ENCODE measurements around the gene STIM2.

DNA sequence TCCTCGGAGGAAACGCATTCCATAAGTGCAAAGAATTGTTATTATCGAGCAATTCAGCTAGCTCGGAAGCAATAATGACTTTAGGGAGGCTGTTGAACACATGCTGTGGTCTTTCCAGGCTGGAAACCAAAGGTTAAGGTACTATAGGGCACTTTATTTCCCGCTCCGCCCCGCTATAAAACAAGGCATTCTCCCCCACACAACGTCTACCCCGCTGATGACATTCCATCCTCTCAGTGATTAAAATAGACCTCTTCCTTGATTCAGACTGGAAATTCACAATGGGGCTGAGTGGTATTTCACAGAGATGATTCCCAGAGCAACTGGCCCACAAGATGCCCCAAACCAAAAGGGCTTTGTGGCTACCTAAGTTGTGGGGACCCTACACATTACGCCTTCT, 196.4 kb downstream of the STIM2 start:
- TF ChIP-seq, protein P1, sequence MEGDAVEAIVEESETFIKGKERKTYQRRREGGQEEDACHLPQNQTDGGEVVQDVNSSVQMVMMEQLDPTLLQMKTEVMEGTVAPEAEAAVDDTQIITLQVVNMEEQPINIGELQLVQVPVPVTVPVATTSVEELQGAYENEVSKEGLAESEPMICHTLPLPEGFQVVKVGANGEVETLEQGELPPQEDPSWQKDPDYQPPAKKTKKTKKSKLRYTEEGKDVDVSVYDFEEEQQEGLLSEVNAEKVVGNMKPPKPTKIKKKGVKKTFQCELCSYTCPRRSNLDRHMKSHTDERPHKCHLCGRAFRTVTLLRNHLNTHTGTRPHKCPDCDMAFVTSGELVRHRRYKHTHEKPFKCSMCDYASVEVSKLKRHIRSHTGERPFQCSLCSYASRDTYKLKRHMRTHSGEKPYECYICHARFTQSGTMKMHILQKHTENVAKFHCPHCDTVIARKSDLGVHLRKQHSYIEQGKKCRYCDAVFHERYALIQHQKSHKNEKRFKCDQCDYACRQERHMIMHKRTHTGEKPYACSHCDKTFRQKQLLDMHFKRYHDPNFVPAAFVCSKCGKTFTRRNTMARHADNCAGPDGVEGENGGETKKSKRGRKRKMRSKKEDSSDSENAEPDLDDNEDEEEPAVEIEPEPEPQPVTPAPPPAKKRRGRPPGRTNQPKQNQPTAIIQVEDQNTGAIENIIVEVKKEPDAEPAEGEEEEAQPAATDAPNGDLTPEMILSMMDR (IDR thresholded peaks at IDR 0.05; ENCODE audit: borderline replicate concordance, extremely low read depth, low read length, poor library complexity, severe bottlenecking), result no peak
- TF ChIP-seq EZH2 (IDR thresholded peaks at IDR 0.05; ENCODE audit: borderline replicate concordance, low read depth, low read length, severe bottlenecking), result no peak

Data from DND-41 (cell line).